GM19455 (cell line): ENCODE data around the gene CHCHD6.

Experiments used
- ATAC-seq: cut with Tn5 transposase; IDR thresholded peaks from one replicate; pipeline ENCODE4 v1.9.1; 2021; ENCODE audit not compliant: unreplicated experiment

CHCHD6 gene

DNA sequence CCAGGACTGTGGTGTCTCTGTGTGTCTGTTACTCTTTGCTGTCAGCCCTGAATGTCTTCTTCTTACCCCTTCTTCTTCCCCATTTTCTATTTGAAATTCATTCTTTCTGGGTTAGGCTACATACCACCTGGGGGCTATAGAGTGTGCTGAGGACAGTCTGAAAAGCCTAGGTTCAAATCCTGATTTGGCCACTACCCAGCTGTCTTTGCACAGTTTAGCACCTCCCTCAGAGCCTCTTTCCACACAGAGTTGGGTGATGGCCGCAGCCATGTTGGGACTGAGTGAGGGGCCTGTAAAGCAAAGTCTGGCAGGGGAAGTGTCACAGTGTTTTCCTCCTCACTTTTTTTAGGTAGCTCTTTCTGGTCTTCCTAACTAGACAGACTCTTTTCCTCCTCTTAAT, 113.7 kb downstream of the CHCHD6 start:
- ATAC-seq, result no peak

- no peak for ATAC-seq
Observed at GRCh38 chr3:126818400-126819095, 114.5 kb downstream of the CHCHD6 start.

DNA sequence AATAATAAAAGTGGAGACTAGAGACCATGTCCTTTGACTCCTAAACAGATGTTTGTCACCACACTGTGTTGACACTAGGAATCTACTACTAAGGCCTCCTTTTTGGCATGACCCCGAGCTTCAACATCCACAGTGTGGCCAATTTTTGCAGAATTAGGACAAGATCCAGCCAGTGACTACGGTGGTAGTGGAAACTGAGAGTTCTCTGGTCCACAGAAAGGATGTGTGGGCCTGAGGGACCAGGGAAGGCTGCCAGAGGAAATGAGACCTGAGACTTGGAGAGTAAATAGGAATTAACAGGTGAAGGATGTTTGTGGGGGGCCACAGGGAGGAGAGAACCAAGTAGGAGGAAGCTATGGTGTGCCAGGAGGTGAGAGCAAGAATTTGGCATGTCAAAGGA, 122.7 kb downstream of the CHCHD6 start:
- no peak for ATAC-seq

GRCh38 chr3:126827121-126827520, 123.1 kb downstream of the CHCHD6 start:
- ATAC-seq, result no peak

- ATAC-seq, result no peak
Observed at GRCh38 chr3:126828306-126828705, 124.3 kb downstream of the CHCHD6 start.

- no peak for ATAC-seq
Observed at GRCh38 chr3:126832933-126833332, 128.9 kb downstream of the CHCHD6 start.

GRCh38 chr3:126834596-126835471, 130.8 kb downstream of the CHCHD6 start:
- ATAC-seq, result no peak

DNA sequence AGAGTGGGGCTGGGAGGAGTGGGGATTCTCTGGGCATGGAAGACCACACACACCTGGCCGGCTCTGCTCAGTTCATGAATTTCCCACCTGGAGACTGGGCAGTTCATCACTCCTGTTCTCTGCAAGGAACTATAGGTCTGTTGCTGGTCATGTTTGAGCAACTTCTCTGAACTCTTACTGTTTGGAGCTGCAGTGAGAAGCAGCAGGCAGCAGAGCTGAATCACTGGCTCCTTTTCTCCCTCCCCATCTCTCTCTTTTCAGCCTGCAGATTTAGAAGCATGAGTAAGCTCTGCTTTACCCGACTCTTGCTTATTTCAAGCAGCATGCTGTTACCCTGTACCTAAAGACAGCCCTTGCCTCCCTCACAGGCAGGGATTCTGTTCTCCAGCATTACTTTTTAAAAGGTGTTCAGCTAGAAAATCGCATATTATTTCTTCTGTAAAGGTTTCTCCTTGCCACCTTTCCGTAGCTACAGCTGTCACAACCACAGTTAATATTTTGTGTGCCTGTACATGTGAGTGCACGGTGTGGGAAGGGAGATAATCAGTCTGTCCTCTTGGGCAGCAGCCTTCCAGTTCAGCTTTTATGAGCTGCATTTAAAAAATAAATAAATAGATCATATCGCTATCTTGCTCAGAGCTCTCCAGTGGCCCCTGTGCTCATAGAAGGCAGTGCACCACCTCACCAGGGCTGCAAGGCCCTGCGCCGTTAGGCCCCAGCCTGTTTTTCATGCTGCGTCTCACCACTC, 131.6 kb downstream of the CHCHD6 start:
- no peak for ATAC-seq

GRCh38 chr3:126836220-126836860, 132.3 kb downstream of the CHCHD6 start:
- no peak for ATAC-seq

DNA sequence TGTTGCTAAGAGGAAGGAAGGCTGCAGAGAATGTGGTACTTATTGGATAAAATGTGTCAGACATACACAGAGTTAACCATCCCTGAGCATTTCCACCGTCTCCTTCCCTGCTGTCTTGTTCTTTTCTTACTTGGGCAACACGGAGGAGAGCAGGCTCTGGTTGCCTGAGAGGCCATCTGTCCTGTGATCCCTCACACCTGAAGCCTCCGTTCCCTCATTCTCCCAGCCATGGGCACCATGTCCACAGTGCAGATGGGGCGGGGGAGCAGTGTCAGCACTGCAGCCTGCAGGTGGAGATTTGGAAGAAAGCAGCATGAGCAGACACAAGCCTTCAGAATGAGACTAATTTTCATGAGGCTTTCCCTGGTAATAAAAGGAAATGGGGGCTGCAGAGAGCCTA, 133.7 kb downstream of the CHCHD6 start:
- ATAC-seq, result no peak

DNA sequence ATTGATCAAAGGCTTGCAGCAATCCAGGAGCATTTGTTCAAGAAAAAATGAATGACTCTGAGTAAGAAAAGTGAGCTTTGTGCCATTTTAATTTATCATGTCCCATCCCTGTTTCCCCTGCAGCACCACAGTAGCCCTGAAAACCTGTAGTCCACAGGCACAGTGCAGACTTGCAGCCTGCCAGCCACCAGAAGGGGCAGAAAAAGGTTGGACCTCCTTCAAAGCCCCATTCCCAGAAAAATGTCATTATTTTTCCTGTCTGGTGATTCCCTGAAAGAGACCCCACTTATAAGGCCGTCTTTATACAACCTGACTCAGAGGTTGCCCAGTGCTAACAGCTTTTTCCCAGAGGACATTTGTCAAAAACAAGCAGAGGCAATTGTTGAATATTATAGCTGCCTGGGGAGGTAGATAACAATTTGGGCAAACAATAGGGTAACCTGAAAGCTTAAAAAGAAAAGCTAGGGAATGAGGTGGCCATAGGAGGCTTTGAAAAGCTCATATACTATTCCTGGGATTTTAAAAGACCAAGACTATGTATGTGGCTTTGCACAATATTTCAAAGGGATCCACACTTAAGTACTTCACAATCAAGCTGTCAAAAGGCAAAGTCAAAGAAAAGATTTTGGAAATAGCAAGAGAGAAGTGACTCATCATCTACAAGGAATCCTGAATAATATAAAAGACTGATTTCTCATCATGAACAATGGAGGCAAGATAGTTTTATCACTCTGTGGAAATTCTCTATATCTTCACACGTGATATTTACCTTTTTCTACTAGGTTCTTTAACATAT, 142.1 kb downstream of the CHCHD6 start:
- ATAC-seq, result no peak

- no peak for ATAC-seq
Observed at GRCh38 chr3:126847061-126847460, 143.0 kb downstream of the CHCHD6 start.

DNA sequence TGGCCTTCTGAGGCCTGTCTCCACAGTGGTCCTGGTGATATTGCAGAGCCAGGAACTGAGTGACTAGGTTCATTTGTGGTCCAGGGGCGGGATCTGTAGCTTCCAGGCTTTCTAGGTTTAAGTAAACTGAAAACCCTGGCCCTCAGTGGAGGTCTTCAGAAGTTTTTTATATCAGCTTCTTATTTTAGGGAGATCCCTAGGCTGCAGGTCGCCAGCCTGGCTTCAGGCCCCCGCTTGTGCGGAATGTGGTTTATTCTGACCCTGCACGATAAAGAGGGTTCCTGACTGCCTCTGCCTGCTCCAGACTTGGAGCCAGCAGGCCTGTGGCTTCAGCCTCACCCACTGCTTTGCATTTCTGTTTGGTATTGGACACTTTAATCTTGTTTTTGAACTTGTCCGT, 145.0 kb downstream of the CHCHD6 start:
- ATAC-seq, result no peak

DNA sequence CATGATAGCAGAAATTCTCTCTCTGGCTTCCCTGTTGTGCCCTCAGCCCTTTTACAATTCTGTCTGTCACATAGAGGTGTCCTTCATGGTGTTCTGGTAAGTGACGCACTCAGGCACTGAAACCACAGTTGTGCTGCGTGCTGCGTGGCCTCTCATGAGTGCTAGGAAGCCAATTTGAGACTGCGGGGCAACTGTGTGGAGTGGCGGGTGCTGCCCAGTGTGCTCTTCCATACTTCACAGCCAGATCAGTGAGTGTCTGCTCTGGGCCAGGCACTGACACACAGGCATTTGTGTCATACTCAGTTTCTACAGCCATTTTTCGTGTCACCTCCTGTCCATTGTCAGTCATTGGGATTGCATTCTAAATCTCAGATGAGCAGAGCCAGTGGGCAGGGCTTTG, 145.7 kb downstream of the CHCHD6 start:
- ATAC-seq, result no peak

- ATAC-seq, result no peak
Observed at GRCh38 chr3:126850370-126851085, 146.5 kb downstream of the CHCHD6 start.

DNA sequence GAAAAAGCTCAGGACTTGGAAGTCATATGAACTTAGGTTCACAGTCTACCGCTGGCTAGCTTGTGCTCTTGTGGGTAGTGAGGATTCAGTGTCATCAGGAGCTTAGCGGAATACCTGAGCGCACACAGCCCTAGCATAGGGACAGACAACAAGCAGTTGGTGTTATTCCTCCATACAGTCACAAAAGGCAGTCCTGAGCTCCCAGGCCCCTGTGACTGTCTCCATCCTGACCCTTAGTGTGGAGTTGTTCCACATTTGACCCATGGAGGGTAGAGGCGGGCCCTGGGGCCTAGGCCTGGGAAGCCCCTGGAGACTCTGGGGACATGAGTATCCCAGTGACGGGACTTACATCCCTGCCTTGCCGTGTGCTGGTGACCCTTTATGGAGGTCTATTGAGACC, 147.3 kb downstream of the CHCHD6 start:
- ATAC-seq, result no peak

GRCh38 chr3:126851934-126852333, 147.9 kb downstream of the CHCHD6 start:
- no peak for ATAC-seq

- ATAC-seq, result no peak
Observed at GRCh38 chr3:126852511-126852910, 148.5 kb downstream of the CHCHD6 start.

GRCh38 chr3:126854666-126855065, 150.6 kb downstream of the CHCHD6 start:
- ATAC-seq, result no peak

GRCh38 chr3:126855374-126855773, 151.3 kb downstream of the CHCHD6 start:
- ATAC-seq, result no peak
